Suppressor macrophage treated with lipopolysaccharide for 4 hours (primary cell): ENCODE measurements around the gene TOP3A.
"Not testable (repeated sequence)": the region's sequence is repeated elsewhere in the genome, so short reads cannot be mapped to it uniquely, and the experiment has no call there.

Experiments
- DNase-seq: peaks from one replicate; pipeline ENCODE4 v3.0.0-alpha.2; 2020

Gene TOP3A, protein sequence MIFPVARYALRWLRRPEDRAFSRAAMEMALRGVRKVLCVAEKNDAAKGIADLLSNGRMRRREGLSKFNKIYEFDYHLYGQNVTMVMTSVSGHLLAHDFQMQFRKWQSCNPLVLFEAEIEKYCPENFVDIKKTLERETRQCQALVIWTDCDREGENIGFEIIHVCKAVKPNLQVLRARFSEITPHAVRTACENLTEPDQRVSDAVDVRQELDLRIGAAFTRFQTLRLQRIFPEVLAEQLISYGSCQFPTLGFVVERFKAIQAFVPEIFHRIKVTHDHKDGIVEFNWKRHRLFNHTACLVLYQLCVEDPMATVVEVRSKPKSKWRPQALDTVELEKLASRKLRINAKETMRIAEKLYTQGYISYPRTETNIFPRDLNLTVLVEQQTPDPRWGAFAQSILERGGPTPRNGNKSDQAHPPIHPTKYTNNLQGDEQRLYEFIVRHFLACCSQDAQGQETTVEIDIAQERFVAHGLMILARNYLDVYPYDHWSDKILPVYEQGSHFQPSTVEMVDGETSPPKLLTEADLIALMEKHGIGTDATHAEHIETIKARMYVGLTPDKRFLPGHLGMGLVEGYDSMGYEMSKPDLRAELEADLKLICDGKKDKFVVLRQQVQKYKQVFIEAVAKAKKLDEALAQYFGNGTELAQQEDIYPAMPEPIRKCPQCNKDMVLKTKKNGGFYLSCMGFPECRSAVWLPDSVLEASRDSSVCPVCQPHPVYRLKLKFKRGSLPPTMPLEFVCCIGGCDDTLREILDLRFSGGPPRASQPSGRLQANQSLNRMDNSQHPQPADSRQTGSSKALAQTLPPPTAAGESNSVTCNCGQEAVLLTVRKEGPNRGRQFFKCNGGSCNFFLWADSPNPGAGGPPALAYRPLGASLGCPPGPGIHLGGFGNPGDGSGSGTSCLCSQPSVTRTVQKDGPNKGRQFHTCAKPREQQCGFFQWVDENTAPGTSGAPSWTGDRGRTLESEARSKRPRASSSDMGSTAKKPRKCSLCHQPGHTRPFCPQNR

DNA sequence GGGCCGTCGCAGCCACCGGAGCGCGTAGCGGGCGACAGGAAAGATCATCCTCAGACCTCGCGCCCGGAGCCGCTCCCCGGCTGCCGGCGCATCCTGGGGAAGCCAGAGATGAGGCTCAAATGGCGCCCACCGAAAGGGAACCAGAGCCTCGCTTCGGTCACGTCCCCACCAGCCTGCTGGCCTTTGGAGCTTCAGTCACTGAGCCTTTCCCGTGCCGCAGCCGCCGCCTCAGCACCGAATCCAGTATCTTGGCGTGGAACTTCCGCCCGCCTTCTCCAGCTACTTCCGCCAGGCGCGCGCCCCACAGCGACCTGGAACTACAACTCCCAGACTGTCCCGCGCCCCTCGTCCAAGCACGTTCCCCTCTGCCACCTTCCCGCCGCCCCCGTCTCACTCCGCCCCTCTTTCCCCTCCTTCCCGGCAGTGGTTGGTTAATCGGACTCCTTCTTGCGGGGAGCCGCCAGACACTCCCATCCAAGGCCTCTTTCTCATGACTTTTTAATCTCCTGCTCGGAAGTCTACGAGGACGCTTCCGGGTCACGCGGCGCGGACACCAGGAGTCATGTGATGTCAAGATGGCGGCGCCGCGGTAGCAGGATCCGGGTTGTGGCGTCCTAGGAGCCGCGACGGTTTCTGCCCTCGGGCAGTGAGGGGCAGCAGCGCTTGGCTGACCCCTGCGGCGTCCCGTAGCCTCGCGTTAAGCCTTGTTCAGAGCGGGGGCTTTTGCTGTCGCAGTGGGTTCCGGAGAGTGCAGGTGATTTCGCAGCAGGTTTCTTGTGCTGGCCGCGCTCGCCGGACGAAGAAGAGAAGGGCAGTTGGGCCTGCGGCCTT is at the start of gene TOP3A, which contains the start of gene SMCR8:
Gene TOP3A (minus strand): TSS at position 264 of the 831 bp plus-strand sequence. CDS start 216 bp downstream, at position 48.
Gene SMCR8 (plus strand): TSS at position 563 of the 831 bp plus-strand sequence. CDS start 497 bp downstream, outside the sequence.
- peak; percentile 99 for DNase-seq

DNA sequence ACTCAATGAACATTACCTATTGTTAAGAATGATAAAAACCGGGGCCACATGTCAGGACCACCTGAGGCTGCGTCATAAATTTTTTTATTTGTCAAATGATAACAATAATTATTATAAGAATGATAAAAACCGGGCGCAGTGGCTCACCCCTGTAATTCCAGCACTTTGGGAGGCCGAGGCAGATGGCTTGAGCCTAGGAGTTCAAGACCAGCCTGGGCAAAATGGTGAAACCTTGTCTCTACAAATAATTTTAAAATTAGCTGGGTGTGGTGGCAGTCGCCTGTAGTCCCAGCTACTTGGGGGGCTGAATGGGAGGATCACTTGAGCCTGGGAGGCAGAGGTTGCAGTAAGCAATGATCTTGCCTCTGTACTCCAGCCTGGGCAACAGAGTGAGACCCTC is 49.4 kb upstream of the TOP3A start:
- DNase-seq = no peak

DNA sequence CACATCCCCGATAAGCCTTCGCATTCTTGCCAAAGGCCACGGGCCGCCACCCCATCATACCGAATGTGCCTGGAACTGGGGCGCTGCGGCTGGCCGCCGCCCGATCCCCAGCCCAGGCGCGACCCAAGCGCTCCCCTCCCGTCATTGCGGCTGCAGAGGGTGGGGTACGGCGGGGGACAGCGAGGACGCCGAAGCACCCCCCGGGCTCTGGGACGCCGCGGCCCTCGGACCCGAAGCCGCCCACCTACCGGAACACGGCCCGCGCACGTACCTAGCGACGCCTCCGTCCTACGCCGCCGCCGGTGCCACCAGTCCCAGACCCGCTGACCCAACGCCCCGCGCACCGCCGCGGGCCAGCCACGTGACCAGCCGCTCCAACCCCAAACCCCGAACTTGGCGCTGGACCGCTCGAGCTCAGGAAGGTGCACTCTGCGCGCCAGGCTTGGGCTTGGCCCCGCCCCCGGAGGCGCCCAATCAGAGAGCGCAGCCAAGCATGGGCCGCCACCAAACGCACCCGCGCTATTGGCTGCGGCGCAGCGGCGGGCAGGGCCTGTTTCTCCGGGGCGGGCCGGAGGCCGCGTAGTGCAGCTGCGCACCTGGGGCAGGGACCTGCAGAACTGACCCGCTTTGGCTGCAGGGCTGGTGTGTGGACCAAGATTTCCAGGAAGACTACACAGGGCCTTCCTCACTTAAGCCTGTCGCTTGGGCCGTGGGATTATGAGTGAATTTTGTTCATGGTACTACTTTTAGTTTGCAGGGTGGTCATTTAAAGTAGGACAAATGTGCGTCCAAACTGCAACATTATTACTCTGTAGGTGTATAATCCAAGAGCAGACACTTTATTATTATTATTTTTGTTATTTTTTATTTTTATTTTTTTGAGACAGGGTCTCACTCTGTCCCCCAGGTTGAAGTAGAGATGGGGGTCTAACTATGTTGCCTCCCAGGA is 48.6 kb upstream of the TOP3A start, which contains the start of gene SHMT1:
Gene SHMT1 (minus strand): TSS at position 450 of the 949 bp plus-strand sequence. CDS start 7,569 bp downstream, outside the sequence.
- peak; percentile 91 for DNase-seq

DNA sequence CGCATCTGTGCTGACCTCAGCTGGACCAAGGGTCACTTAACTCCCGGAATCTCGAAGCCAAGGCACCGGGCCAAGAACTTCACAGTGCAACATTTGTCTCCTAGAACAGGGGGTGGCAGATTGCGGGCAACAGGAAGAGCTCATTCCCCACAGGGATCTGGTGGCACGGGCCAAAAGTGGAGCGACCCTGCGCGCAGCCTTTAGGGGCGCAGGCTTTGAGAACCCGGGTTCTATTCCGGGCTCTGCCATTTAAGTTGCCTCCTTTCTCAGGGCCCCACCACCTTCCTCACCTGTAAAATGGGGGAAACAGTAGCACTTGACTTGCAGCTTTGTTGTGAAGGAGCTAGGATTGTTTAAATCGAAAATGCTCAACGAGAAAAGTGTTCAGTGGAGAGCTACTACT is 47.9 kb upstream of the TOP3A start:
- no peak for DNase-seq

DNA sequence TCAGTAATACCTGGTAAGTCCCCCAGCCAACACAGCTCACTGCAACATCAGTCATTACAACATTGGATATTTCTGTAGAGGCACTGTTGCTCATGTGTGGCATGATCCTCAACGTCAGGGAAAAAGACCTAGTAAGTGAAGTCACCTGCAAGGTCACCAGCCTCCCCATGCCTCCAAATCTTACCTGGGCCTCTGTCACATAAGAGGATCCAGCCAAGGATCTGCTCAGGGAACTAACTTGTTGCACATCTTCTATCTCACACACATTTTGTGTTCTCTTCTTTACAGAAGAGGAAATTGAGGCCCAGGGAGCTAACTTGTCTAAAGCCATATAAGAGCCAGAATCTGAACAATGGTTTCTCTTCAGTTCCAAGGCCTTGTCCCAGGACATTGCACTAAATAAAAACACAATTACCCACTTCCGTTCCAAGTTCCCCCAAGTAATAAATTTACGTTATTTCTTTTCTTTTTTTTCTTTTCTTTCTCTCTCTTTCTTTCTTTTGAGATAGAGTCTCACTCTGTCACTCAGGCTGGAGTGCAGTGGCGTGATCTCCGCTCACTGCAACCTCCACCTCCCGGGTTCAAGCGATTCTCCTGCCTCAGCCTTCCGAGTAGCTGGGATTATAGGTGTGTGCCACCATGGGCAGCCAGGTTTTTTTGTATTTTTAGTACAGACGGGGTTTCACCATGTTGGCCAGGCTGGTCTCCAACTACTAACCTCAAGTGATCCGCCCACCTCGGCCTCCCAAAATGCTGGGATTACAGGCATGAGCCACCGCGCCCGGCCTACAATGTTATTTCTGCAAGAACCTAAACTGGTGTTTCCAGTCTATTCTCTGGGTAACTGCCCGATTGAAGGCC is 47.3 kb upstream of the TOP3A start:
- no peak for DNase-seq

DNA sequence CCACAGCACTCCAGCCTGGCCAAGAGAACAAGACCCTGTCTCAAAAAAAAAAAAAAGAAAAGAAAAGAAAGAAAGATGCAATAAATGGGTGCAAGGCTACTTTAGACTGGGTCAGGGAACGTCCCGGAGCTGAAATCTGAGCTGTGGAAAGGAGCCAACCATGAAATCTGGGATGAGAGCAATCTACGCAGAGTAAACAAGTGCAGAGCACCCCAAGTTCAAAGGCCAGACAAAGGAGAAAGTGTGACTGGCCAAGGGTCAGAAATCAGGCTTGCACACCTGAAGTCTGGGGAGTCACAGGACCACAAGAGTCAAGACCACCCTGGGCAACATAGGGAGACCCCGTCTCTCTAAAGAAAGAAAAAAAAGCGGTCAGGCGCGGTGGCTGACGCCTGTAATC is 45.7 kb upstream of the TOP3A start:
- no peak for DNase-seq

DNA sequence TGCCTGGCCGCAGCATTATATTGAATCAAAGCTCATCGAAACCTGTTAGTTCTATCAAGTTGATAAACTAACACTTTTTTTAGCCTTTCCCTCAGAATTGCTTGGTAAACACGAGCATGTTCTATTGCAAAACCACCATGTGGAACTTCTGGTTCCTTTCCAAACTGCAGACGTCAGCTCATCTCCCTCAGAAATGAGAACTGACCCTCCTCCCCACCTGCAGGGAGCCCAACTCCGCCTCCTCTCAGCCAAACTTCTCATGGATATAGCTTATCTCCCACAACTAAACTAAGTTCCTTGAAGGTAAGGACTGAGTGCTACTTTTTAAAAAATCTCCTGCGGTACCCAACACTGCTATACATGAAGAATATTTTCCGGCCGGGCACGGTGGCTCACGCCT is 41.8 kb upstream of the TOP3A start:
- DNase-seq = peak; percentile 66

DNA sequence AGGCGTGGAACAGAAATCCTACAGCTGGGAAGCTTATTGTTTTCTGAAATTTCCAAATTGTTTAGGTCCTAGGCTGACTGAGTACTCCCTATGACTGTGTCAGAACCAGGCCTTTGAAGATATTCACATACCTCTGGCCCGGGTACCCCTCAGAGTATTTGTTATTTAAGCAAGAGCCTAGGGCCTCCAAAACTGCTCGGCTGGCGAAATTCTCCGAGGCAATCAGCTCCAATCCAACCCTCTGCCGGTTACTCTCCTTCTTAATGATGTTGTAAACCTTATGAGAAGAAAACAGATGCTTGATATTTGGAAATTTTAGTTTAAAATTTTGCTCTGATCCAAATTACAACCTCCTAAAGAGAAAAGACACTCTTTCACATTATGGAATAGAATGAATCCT is 38.7 kb upstream of the TOP3A start:
- DNase-seq = no peak

DNA sequence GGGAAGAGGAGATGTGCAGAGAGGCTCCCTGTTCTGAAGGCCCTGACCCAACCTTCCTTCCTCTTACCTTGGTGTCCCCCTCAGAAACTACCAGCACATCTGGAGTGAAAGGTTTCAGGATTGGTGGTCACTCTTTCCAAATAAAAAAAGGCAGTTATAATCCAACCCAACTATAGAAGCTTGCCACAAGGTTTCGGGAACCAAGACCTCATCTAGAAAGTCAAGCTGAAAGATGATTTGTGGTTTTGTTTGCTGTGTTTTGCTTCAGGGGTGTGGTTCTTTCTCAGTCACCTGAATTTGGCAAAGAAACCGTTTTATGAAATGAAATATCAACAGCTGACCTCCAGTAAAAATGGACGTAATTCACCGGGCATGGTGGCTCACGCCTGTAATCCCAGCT is 29.2 kb upstream of the TOP3A start:
- no peak for DNase-seq

DNA sequence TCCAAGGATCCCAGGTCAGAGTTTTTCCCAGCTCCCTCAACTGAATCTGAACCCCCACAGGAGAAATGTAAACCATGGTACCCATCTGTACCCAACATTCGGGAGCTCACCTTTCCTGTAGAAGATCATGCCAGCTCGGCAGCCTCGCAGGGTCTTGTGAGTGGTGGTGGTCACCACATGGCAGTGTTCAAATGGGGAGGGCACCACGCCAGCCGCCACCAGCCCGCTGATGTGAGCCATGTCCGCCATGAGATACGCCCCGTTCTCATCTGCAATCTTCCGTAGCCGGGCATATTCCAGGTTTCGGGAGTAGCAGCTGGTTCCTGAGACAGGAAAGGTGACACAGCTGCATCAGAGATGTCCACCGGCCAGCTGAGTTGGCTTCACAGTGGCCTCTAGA is 25.1 kb upstream of the TOP3A start:
- no peak for DNase-seq

DNA sequence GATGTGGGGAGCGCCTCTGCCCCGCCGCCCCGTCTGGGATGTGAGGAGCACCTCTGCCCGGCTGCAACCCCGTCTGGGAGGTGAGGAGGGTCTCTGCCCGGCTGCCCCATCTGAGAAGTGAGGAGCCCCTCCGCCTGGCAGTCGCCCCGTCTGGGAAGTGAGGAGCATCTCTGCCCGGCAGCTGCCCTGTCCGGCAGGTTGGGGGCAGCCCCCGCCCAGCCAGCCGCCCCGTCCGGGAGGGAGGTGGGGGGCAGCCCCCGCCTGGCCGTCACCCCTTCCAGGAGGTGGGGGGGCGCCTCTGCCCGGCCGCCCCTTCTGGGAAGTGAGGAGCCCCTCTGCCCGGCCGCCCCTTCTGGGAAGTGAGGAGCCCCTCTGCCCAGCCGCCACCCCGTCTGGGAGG is 23.4 kb upstream of the TOP3A start:
- not testable (repeated sequence) for DNase-seq

DNA sequence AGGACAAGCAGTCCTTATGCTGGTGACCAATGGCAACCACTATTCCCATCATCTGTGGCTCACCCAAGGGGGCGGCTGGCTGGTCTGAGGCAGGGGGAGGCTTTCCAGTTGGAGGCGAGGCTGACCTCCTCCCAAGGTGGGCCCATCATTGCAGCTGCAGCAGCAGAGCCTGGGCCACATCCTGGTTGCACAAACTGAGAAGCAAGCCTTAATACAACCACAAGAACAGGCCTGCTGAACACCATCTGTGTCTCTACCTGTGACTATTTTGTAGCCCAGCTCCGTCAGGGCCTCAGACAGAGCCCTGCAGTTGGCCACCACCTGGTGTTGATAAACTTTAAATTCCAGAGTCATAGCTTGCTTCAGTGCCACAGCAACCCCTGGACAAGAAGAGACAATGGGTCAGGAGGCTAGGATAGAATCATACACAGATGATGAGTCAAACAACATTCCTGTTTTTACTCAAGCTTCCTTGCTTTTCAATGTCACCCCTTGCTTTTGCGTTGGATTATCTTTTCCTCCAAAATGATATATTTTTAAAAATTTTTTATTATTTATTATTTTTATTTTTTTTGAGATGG is 18.2 kb upstream of the TOP3A start:
- DNase-seq = no peak

DNA sequence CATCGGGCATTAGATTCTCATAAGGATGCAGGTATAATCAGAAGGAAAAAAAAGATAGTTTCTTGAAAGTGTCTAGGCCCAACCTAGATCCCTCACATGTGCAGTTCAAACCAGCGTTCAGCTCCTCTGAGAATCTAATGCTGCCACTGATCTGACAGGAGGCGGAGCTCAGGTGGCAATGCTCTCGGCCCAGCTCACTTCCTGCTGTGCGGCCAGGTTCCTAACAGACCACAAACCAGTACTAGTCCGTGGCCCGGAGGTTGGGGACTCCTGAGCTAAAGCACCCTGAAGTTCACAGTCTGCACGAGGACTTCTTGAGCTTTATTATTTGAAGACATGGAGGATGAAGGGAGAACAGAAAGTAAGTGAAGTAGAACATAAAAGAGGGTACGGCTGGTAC is 17.1 kb upstream of the TOP3A start:
- DNase-seq = no peak

DNA sequence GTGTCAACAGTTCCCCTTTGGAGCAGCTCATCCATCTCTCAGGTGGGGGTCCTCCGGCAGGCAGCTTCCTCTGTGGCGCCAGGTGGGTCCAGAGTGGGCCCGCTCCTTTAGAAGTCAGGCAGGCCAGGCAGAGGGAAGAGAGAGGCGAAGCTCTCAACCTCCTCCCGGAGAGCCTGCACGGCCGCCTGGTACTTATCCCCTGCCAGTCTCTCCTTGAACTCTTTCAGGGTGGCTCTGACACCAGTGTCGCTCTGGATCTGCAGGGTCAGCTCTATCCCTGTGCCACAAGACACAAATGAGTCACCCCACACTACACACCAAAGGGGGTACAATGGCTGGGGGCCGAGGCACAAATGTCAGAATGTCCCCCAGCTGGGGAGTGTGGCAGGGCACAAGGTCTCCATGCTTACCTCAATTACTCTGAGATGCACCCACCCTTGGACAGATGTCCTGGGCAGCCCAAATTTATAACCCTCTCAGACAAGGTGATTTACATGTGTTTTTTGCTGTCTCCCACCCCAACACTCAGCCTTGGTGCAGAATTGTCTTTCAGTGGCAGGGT is 13.9 kb upstream of the TOP3A start:
- no peak for DNase-seq

DNA sequence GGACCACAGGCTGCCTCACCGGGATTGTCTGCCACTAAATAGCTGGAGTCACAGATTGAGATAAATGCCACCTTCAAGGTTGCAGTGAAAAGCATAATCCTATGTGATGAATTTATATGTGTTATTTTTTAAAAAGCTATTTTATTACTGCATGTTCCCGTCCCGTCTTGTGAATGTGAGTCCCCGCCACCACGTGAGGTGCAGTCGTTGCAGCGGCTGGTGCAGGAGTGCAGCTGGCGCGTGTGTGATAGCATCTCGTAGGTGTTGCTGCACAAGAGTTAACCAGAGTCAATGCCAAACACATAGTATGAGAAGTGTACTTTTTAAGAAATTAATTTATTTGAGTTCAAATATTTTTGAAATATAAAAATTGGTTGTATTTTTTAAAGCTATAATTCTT is 12.8 kb upstream of the TOP3A start:
- no peak for DNase-seq

DNA sequence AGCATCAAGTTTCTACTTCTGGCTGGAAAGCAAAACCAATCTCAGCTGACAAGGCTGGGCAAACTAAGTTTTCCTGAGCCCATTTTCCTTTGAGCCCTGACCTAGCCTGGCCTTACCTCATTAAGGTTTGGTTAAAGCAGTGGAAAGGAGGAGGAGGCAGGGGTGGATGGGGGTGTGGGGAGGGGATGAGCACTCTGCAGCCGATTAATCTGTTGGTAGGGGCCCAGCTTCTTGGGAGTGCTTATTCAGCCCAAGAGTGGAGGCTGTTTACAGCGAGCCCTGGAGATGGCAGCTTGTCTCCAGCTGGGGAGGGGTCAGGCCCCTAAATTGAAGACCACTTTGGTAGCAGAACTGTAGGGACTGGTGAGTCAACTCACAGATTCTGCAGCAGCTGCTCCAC is 12.3 kb upstream of the TOP3A start:
- DNase-seq = no peak

DNA sequence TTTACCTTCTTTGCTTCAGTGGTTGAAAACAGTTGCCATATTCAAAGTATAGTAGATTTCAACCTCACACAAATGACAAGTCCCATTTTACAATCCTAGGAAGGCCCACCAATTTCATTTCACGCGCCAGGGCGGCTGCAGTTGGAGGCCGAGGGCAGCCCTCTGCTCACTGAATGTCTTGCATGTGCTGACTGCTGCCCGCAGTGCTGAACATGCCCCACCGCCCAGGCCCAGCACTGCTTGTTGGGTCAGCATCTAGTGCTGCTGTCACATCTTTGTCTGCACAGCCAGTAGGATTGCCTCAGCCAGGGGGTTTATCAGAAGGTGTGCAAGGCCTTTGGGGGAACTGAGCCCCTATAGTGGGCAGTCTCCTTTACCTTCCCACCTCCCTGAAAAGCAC is 11.8 kb upstream of the TOP3A start:
- DNase-seq = no peak

DNA sequence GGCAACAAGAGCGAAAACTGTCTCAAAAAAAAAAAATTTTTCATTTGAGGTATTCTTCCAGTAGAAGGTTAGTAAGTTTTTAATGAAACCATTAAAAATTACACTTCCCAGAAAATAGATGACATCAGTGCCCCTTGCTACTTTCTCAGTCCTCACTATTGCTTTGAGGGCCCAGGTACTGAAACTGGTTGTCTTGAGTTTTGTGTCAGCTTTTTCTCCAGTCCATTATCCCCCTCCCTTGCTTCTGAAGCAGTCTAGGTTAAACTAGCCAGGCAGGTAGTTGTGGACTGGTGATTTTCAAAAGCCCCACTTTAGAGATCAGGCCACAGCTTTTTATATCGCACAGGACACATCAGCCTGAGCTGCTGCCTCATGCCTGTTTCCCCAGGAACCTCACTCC is 11.2 kb upstream of the TOP3A start:
- no peak for DNase-seq
